Body of pancreas (tissue), 4 donors: ENCODE data around the gene CHN1. TPM values are rescaled to one million over a fixed set of nuclear protein-coding genes. Genes with fewer than 3 reads are reported as not detected.

Experiments
- ATAC-seq: fragments of 150-250 bp; one replicate; pipeline ENCODE4 v1.9.1; 2016
- DNase-seq, 4 donors: peaks; one replicate each; pipeline ENCODE4 v3.0.0-alpha.2; 2019
- H3K27ac ChIP-seq, 4 donors: fragments of 200-600 bp; sonication (generic); 1 replicate in 3 of 4; 2 replicates in 1 of 4; pipeline versions ENCODE4 v1.5.1 to v1.6.1; 2016 to 2019; ENCODE audit warnings: mild to moderate bottlenecking in 1 of 4, mixed read lengths in 1 of 4, moderate library complexity in 1 of 4
- H3K27me3 ChIP-seq, 2 donors: fragments of 200-600 bp; sonication (generic); one replicate each; pipeline ENCODE4 v1.6.0; 2016; ENCODE audit warnings: mild to moderate bottlenecking in 1 of 2
- H3K36me3 ChIP-seq, 2 donors: fragments of 200-600 bp; sonication (generic); replicated peaks in 1 of 2; 2 replicates each; pipeline ENCODE4 v1.5.1; 2016; ENCODE audit warnings: low read depth in 2 of 2; ENCODE audit not compliant: insufficient read depth in 1 of 2
- H3K4me1 ChIP-seq: fragments of 200-600 bp; sonication (generic); one replicate; pipeline ENCODE4 v1.6.0; 2016
- H3K4me3 ChIP-seq, 2 donors: fragments of 200-600 bp; sonication (generic); 1 replicate in 1 of 2; 2 replicates in 1 of 2; pipeline ENCODE4 v1.5.1; 2016 to 2019
- H3K9me3 ChIP-seq, 3 donors: fragments of 200-600 bp; sonication (generic); 1 replicate in 2 of 3; 2 replicates in 1 of 3; pipeline ENCODE4 v1.5.1; 2016
- CTCF ChIP-seq, 7 experiments: fragments of 450-650 bp in 4 of 7; fragments of 200-600 bp in 3 of 7; sonication (generic) in 3 of 7; IDR thresholded peaks; one replicate each; pipeline ENCODE4 v1.5.1; 2016 to 2019; ENCODE audit warnings: antibody characterized with exemption in 7 of 7
- POLR2A ChIP-seq, 3 donors: fragments of 450-650 bp; IDR thresholded peaks; one replicate each; pipeline ENCODE4 v1.6.1; 2016; ENCODE audit warnings: antibody characterized with exemption in 3 of 3, mild to moderate bottlenecking in 2 of 3
- whole genome bisulfite sequencing, 2 donors: methylation state at CpG; one replicate each; pipeline ENCODE4 v1.1.5; 2017; 5-methylcytosine and 5-hydroxymethylcytosine counted together
- intact Hi-C: fragments of 100-400 bp; cut with DNase I; formaldehyde crosslinking; loops from one replicate; pipeline ENCODE4 v1.15.1; 2023
- total RNA-seq, 2 donors: library from RNA; depleted of rRNA; stranded (reverse); fragments of >200 nt; gene quantifications; one replicate each; pipeline ENCODE4 v1.1.0, GENCODE V29; 2016

The CHN1 gene
- total RNA-seq, 2 donors from 2014 or later: 2.9 to 11.9 TPM

- intact Hi-C loops: no loop called here
- DNase-seq (no peak), ATAC-seq (no peak)
- TF ChIP-seq CTCF (IDR thresholded peaks at IDR 0.05) (no peak), POLR2A (IDR thresholded peaks at IDR 0.05) (no peak)
- H3K27ac ChIP-seq: no peak overlapping the region
- H3K9me3 ChIP-seq: no peaks in the 10 kb centered on the region
- H3K4me1 ChIP-seq: no peaks in the 10 kb centered on the region
- H3K27me3 ChIP-seq: no peaks in the 10 kb centered on the region
- 56 to 74% methylated on average over 3 of the region's 3 CpGs for WGBS, 2 donors
- no peak overlapping the region for H3K4me3 ChIP-seq
- no peaks in the 10 kb centered on the region for H3K36me3 ChIP-seq
Measured at GRCh38 chr2:175015340-175015739, 10.2 kb upstream of the CHN1 start.

GRCh38 chr2:175012516-175012915 is 7.3 kb upstream of the CHN1 start:
- Histone ChIP-seq H3K36me3 (no peaks in the 10 kb centered on the region), H3K27me3 (no peaks in the 10 kb centered on the region), H3K27ac (no peak overlapping the region), H3K4me3 (no peak overlapping the region), H3K4me1 (no peaks in the 10 kb centered on the region), H3K9me3 (no peaks in the 10 kb centered on the region)
- TF ChIP-seq POLR2A (IDR thresholded peaks at IDR 0.05) (no peak), CTCF (IDR thresholded peaks at IDR 0.05) (no peak)
- DNase-seq: no peak
- WGBS, 2 donors: 93 to 94% methylated on average over 2 of the region's 2 CpGs
- intact Hi-C loops: no loop called here
- ATAC-seq: no peak

- ATAC-seq (no peak), DNase-seq (no peak)
- Histone ChIP-seq H3K27me3 (no peaks in the 10 kb centered on the region), H3K36me3 (no peaks in the 10 kb centered on the region), H3K9me3 (no peaks in the 10 kb centered on the region), H3K27ac (no peak overlapping the region), H3K4me1 (no peaks in the 10 kb centered on the region), H3K4me3 (no peak overlapping the region)
- TF ChIP-seq CTCF (IDR thresholded peaks at IDR 0.05) (no peak), POLR2A (IDR thresholded peaks at IDR 0.05) (no peak)
- intact Hi-C loops: no loop called here
- WGBS, 2 donors: 40 to 42% methylated on average over 1 of the region's 1 CpG
Measured at GRCh38 chr2:175011505-175011904, 6.3 kb upstream of the CHN1 start.

- ATAC-seq (no peak), DNase-seq (no peak)
- 59 to 67% methylated on average over 1 of the region's 1 CpG for WGBS, 2 donors
- Histone ChIP-seq H3K9me3 (no peaks in the 10 kb centered on the region), H3K4me3 (no peak overlapping the region), H3K27me3 (no peaks in the 10 kb centered on the region), H3K36me3 (no peaks in the 10 kb centered on the region), H3K27ac (no peak overlapping the region), H3K4me1 (no peaks in the 10 kb centered on the region)
- TF ChIP-seq CTCF (IDR thresholded peaks at IDR 0.05): no peak
- TF ChIP-seq POLR2A (IDR thresholded peaks at IDR 0.05): no peak
- intact Hi-C loops: no loop called here
Measured at GRCh38 chr2:175010848-175011254, 5.7 kb upstream of the CHN1 start.

GRCh38 chr2:175009917-175010621 is 4.9 kb upstream of the CHN1 start:
- TF ChIP-seq POLR2A (IDR thresholded peaks at IDR 0.05): no peak
- no peak for TF ChIP-seq CTCF (IDR thresholded peaks at IDR 0.05)
- Histone ChIP-seq H3K9me3 (no peaks in the 10 kb centered on the region), H3K4me3 (no peak overlapping the region), H3K4me1 (peaks cover 5% of the 10 kb centered on the region), H3K27me3 (no peaks in the 10 kb centered on the region), H3K36me3 (no peaks in the 10 kb centered on the region), H3K27ac (no peak overlapping the region)
- intact Hi-C loops: no loop called here
- ATAC-seq: no peak
- DNase-seq: no peak
- WGBS, 2 donors: 85 to 93% methylated on average over 3 of the region's 3 CpGs
